Hepatocyte (in vitro differentiated cells): ENCODE measurements around the gene RXRB. TPM values are rescaled to one million over a fixed set of nuclear protein-coding genes. Genes with fewer than 3 reads are reported as not detected.

Experiments used
- DNase-seq: peaks from one replicate; pipeline ENCODE4 v3.0.0-alpha.2; 2016; ENCODE audit warnings: low spot score
- H2AFZ ChIP-seq: fragments of 200-600 bp; sonication (generic); 2 replicates; pipeline ENCODE4 v1.6.0; 2016; ENCODE audit warnings: antibody characterized with exemption, mild to moderate bottlenecking
- H3K27ac ChIP-seq: fragments of 200-600 bp; sonication (generic); 2 replicates; pipeline ENCODE4 v1.5.1; 2016; ENCODE audit warnings: mild to moderate bottlenecking
- H3K27me3 ChIP-seq: fragments of 200-600 bp; sonication (generic); 2 replicates; pipeline ENCODE4 v1.6.1; 2016
- H3K36me3 ChIP-seq: fragments of 200-600 bp; sonication (generic); replicated peaks from 2 replicates; pipeline ENCODE4 v1.5.1; 2016; ENCODE audit warnings: low read depth; ENCODE audit not compliant: insufficient read depth
- H3K4me1 ChIP-seq: fragments of 200-600 bp; sonication (generic); 2 replicates; pipeline ENCODE4 v1.5.1; 2016; ENCODE audit warnings: mild to moderate bottlenecking, moderate library complexity; ENCODE audit not compliant: insufficient read depth
- H3K4me2 ChIP-seq: fragments of 200-600 bp; sonication (generic); 2 replicates; pipeline ENCODE4 v1.6.0; 2016
- H3K4me3 ChIP-seq: fragments of 200-600 bp; sonication (generic); 2 replicates; pipeline ENCODE4 v1.5.1; 2016; ENCODE audit warnings: mild to moderate bottlenecking
- H3K79me2 ChIP-seq: fragments of 200-600 bp; sonication (generic); 2 replicates; pipeline ENCODE4 v1.6.0; 2017; ENCODE audit warnings: mild to moderate bottlenecking
- H3K9me2 ChIP-seq: fragments of 200-600 bp; sonication (generic); replicated peaks from 2 replicates; pipeline ENCODE4 v1.6.0; 2017; ENCODE audit warnings: mild to moderate bottlenecking; ENCODE audit not compliant: insufficient read depth
- H3K9me3 ChIP-seq: fragments of 200-600 bp; sonication (generic); 2 replicates; pipeline ENCODE4 v1.5.1; 2016; ENCODE audit warnings: low read depth, mild to moderate bottlenecking
- H4K20me1 ChIP-seq: fragments of 200-600 bp; sonication (generic); 2 replicates; pipeline ENCODE4 v1.6.0; 2016; ENCODE audit warnings: mild to moderate bottlenecking; ENCODE audit not compliant: insufficient read depth, poor library complexity, severe bottlenecking
- CTCF ChIP-seq: fragments of 200-600 bp; sonication (generic); IDR thresholded peaks from 2 replicates; pipeline ENCODE4 v1.5.1; 2016; ENCODE audit warnings: antibody characterized with exemption, mild to moderate bottlenecking; ENCODE audit not compliant: poor library complexity
- EZH2 ChIP-seq: fragments of 200-600 bp; sonication (generic); IDR thresholded peaks from 2 replicates; pipeline ENCODE4 v1.6.1; 2016; ENCODE audit warnings: antibody characterized with exemption, mild to moderate bottlenecking, borderline replicate concordance
- EZH2phosphoT487 ChIP-seq: fragments of 200-600 bp; sonication (generic); IDR thresholded peaks from one replicate; pipeline ENCODE4 v1.6.1; 2018; ENCODE audit warnings: antibody characterized with exemption, mild to moderate bottlenecking, low read depth, moderate library complexity; ENCODE audit not compliant: unreplicated experiment, severe bottlenecking
- WGBS: methylation state at CpG from one replicate; pipeline ENCODE4 v1.1.6; 2016; ENCODE audit warnings: low lambda C conversion rate; ENCODE audit errors: missing lambda C conversion rate; 5-methylcytosine and 5-hydroxymethylcytosine counted together
- polyA plus RNA-seq: library from polyadenylated mRNA; unstranded; fragments of >200 nt; fragmentation: Nextera tagmentation; extraction: Ambion mirVana; gene quantifications from 2 replicates; pipeline ENCODE4 v1.2.1, GENCODE V29; 2016
- total RNA-seq: library from RNA; depleted of rRNA; stranded (reverse); fragments of >200 nt; gene quantifications from 2 replicates; pipeline ENCODE4 v1.2.3, GENCODE V29; 2014

The RXRB gene
- total and polyA plus RNA-seq, 2 experiments from 2014 or later, result 17.0 to 24.6 TPM

GRCh38 chr6:33169291-33170175 is 30.9 kb downstream of the RXRB start:
- Histone ChIP-seq H3K27ac (no peak overlapping the region), H4K20me1 (no peaks in the 10 kb centered on the region), H2AFZ (no peak overlapping the region), H3K4me1 (no peaks in the 10 kb centered on the region), H3K4me2 (no peak overlapping the region), H3K79me2 (no peaks in the 10 kb centered on the region), H3K9me2 (no peaks in the 10 kb centered on the region), H3K36me3 (no peaks in the 10 kb centered on the region), H3K9me3 (no peaks in the 10 kb centered on the region), H3K27me3 (no peaks in the 10 kb centered on the region), H3K4me3 (no peak overlapping the region)
- no peak for TF ChIP-seq CTCF
- 90% methylated on average over 10 of the region's 10 CpGs for WGBS
- no peak for DNase-seq

- Histone ChIP-seq H3K27me3 (no peaks in the 10 kb centered on the region), H2AFZ (no peak overlapping the region), H3K4me2 (no peak overlapping the region), H3K9me2 (no peaks in the 10 kb centered on the region), H3K36me3 (no peaks in the 10 kb centered on the region), H4K20me1 (no peaks in the 10 kb centered on the region), H3K4me1 (no peaks in the 10 kb centered on the region), H3K79me2 (no peaks in the 10 kb centered on the region), H3K4me3 (no peak overlapping the region), H3K27ac (no peak overlapping the region), H3K9me3 (no peaks in the 10 kb centered on the region)
- TF ChIP-seq EZH2 (no peak), EZH2phosphoT487 (no peak), CTCF (no peak)
- no peak for DNase-seq
- 69% methylated on average over 2 of the region's 5 CpGs for WGBS
These were observed 31.8 kb downstream of the RXRB start for GRCh38 chr6:33168639-33169038.

- TF ChIP-seq CTCF, result no peak
- TF ChIP-seq EZH2, result no peak
- TF ChIP-seq EZH2phosphoT487, result no peak
- WGBS, result 75% methylated on average over 6 of the region's 6 CpGs
- H3K9me3 ChIP-seq, result no peaks in the 10 kb centered on the region
- no peak overlapping the region for H2AFZ ChIP-seq
- no peaks in the 10 kb centered on the region for H4K20me1 ChIP-seq
- H3K79me2 ChIP-seq, result no peaks in the 10 kb centered on the region
- no peaks in the 10 kb centered on the region for H3K27me3 ChIP-seq
- H3K27ac ChIP-seq, result no peak overlapping the region
- DNase-seq, result no peak
- no peaks in the 10 kb centered on the region for H3K4me1 ChIP-seq
- H3K4me3 ChIP-seq, result no peak overlapping the region
- no peaks in the 10 kb centered on the region for H3K9me2 ChIP-seq
- H3K36me3 ChIP-seq, result no peaks in the 10 kb centered on the region
- H3K4me2 ChIP-seq, result no peak overlapping the region
These were observed 32.2 kb downstream of the RXRB start for GRCh38 chr6:33168284-33168601.
